NOMO-1 treated with dmso at 0.1 percent for 144 hours (cell line): ENCODE measurements around the gene SFMBT2.
"Not testable (repeated sequence)": the region's sequence is repeated elsewhere in the genome, so short reads cannot be mapped to it uniquely, and the experiment has no call there.

Experiments
- DNase-seq: peaks from one replicate; lab custom pipeline; 2025; ENCODE audit not compliant: unreplicated experiment; lab: John Stamatoyannopoulos, UW

Gene SFMBT2

GRCh38 chr10:7301006-7301778, 109.6 kb downstream of the SFMBT2 start:
- DNase-seq, result no peak

- DNase-seq, result no peak
Observed at GRCh38 chr10:7300384-7300971, 110.4 kb downstream of the SFMBT2 start.

DNA sequence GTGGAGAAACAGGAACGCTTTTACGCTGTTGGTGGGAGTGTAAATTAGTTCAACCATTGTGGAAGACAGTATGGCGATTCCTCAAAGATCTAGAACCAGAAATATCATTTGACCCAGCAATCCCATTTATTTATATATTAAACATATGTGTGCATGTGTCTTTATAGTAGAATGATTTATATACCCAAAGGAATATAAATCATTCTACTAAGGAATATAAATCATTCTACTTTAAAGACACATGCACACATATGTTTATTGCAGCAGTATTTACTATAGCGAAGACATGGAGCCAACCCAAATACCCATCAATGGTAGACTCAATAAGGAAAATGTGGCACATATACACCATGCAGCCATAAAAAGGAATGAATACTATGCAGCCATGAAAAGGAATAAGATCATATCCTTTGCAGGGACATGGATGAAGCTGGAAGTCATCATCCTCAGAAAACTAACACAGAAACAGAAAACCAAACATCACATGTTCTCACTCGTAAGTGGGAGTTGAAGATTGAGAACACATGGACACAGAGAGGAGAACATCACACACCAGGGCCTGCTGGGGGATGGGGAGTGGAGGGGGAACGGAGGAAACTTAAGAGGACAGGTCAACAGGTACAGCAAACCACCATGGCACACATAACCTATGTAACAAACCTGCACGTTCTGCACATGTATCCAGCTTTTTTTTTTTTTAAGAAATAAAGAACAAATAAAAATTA, 111.1 kb downstream of the SFMBT2 start:
- not testable (repeated sequence) for DNase-seq

- no peak for DNase-seq
Observed at GRCh38 chr10:7298495-7298894, 112.3 kb downstream of the SFMBT2 start.

DNA sequence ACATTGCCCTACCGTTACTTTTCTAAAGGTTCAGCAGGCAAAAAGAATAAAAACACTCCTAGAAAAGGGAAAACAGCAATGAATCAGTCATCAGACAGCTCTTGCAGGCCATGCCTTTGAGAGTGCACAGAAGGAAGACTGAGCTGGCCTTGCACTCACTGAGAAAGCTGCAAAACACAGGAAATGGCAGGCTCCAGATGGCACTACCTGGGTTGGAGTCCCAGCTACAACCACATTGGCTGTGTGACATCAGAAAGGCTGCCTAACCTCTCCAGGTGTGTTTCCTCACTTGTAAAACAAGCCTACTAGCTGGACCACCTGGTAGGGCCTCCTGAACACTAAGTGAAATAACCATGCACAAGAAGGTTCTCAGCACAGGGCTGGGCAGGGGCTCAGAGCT, 113.7 kb downstream of the SFMBT2 start:
- DNase-seq, result no peak

- DNase-seq, result no peak
Observed at GRCh38 chr10:7296648-7297047, 114.2 kb downstream of the SFMBT2 start.

- no peak for DNase-seq
Observed at GRCh38 chr10:7296076-7296475, 114.8 kb downstream of the SFMBT2 start.

DNA sequence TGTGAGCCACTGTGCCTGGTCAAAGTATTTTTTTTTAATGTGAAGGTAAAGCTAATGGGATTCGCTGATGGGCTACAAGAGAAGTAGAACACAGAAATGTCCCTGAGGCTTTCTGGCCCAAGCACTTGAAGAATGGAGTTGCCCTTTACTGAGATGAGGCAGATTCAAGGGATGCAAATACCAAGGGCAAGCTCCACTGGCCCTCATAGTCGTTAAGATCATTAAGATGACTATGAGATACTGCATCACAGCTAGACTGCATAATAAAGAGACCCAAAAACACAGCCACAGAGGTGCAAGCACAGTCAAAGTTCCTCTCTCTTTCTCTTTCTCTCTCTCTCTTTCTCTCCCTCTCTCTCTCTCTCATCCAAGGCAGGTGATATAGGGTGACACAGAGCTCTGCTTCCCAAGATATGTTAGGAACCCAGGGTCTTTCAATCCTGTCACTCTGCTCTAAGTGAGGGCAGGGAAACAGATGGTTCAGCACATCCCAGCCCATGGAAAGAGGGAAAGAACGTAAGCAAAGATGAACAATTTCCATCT, 117.4 kb downstream of the SFMBT2 start:
- no peak for DNase-seq

DNA sequence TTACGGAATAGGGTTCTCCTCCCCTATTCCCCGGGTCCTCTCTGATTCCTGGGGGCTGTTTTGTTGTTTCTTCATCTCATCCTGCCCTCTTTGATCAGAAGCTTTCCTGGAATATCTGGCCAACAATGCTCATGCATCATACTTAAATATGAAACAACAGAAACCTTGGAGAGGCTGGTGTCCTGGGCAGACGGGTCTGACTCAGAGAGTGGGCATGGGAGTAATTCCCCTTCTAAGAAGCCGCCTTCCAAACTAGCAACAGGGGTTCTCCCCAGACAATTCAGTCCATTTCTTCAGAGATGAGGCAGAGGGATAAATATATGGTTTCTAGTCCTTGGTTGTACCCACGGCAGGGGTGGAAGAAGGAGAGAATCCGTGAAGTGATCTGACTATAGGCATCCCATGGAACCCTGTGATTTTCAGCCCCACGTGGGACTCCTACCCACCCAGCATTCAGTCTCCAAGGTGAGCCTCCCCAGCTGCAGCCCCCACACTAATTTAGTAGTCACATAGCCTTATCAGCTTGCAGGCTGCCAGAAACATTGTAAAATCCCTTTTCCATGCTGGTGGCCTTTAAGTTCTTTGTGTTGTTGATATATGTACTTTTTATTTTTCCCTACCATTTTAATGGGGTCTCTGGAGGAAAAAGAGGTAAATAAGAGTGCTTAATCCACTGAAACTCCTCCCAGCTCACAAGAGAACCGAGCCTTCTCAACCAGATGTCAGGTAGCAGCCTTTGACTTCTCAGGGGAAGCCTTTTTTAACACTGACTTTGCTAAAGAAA, 119.2 kb downstream of the SFMBT2 start:
- no peak for DNase-seq

GRCh38 chr10:7288060-7288690, 122.7 kb downstream of the SFMBT2 start:
- DNase-seq, result no peak

GRCh38 chr10:7287377-7287776, 123.5 kb downstream of the SFMBT2 start:
- DNase-seq, result peak; percentile 31

DNA sequence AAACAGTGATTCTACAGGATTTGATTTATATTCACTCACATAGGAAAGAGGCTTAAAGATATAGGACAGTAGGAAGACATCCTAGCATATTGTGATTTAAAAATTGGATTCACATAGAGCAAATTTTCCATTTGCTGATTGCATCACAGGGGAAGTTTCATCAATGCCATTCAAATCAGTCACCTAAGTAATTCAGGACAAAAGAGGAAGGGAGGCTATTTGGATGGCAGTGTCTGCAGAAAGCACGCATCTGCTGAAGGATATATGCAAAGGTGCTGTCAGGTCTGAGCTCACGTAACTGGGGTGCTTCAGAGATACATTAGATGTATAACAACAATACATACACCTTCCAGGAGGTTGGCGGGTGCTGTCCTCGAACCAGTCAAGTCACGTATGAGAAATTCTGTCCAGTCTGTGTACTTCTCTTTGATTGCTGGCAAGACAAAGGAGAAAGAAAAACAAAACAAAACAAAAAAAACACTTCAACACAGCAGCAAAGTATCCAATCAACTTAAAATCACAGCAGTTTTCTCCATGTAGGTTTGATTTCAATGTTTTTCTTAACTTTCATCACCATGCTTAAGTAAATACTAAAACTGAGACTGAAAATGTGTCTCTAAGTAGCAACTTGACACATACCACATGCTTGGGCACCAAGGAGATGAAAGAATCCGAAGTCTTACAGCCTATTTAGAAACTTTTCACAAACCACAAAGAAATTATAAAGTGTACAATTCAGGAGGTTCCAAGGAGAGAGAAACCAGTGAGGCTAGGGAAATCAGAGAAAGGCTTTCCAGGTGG, 125.1 kb downstream of the SFMBT2 start:
- no peak for DNase-seq

- DNase-seq, result no peak
Observed at GRCh38 chr10:7283246-7283645, 127.6 kb downstream of the SFMBT2 start.

DNA sequence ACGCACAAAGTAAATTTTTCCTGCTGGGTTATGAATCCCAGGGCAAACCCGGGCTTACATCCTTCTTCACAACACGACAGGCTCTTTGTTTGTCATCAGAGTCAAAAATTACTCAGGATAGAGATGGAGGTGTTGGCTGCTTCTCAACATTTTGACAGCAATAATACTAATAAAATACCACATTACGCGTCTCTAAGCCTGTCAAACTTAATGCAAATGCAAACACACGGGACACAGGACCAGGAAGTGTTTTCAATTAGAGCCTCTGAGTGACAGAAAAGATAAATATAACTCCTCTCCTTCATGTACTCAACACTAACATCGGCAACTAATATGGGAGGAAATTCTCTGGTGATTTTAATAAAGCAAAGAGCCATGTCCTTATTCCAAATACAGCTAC, 128.4 kb downstream of the SFMBT2 start:
- DNase-seq, result no peak

DNA sequence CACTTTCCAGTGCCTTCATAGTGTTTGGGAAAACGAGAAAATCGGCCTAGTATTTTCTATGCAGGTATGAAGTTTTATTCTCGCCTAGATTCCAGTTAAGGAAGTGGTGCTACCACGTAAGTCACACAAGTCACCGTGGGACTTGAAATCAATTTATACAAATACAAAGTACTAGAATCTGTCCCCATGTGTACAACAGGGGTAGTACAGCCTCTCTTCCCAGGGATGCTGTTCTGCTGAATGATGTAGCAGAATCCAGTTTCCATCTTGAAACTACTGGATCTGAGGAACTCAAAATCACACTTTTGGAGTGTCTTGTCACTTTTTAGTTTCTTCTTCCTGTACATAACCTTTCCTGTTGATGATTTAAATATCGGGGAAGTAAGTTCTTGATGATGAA, 129.4 kb downstream of the SFMBT2 start:
- no peak for DNase-seq

DNA sequence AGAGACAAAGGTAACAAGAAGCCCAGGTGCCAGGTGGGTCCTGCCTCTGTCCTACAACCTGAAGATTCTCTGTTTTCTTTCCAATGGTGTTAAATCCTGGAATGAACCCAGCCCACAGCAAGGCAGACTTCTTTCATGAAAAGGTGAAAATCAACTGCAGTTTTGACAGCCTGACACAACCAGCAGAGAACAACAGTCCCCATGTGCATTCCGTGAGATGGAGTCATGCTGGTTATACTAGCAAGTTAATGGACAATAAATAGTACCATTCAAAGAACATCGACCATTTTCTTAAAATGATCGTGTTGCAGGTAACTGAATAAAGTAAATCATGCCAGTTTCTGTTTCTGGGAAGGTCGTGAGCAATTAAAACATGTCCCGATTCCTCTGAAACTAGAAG, 131.5 kb downstream of the SFMBT2 start:
- no peak for DNase-seq

DNA sequence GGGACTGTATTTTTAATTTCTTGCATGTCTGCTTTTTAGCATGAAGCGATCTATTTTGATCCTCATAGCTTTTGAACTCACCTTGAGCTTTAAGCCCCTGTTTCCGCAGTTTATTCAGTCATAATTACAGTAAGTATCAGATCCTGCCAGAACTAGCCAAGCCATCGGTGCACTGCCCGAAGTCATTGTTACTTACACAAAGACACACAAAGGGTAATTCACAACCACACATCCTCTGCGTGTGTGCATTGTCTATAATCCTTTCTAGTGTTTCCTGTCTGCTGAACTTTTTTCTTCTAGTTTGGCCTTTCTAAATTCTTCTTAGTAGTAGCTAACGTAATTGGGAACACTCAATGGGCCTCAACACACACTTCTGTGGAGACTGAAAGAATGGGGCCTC, 133.0 kb downstream of the SFMBT2 start:
- DNase-seq, result no peak

DNA sequence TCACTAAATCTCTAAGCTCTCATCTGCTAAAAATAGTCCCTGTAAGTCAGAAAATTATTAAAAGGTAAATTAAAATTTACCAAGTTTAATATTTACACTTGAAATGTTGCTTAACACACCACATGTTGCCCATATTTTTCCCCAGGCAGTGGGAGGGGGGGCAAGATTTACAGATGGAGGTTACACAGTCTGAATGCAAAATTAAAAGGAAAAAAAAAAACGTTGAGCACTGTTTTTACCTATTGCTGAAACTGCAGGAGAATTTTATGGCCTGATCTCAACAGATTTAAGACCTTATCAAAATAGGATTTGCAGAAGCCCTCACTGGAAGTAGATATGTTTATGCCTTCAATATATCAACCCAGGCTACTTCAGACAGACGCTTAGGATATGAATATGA, 133.4 kb downstream of the SFMBT2 start:
- DNase-seq, result no peak

GRCh38 chr10:7275761-7276440, 134.9 kb downstream of the SFMBT2 start:
- DNase-seq, result no peak
